HG02885 (cell line): Measurements from ENCODE around the gene GUCA2B.

Source experiments
- ATAC-seq: cut with Tn5 transposase; IDR thresholded peaks from one replicate; pipeline ENCODE4 v1.9.1; 2021; ENCODE audit warnings: mild to moderate bottlenecking; ENCODE audit not compliant: unreplicated experiment, poor library complexity

The GUCA2B gene

GRCh38 chr1:42142894-42143675 lies 10.1 kb upstream of the GUCA2B start:
- ATAC-seq, result no peak

- no peak for ATAC-seq
Measured at GRCh38 chr1:42143896-42144710, 9.1 kb upstream of the GUCA2B start.

- ATAC-seq, result no peak
Measured at GRCh38 chr1:42144711-42145388, 8.4 kb upstream of the GUCA2B start.

GRCh38 chr1:42145389-42145716 lies 7.9 kb upstream of the GUCA2B start:
- ATAC-seq, result no peak

- ATAC-seq, result no peak
Measured at GRCh38 chr1:42145764-42146625, 7.2 kb upstream of the GUCA2B start.

GRCh38 chr1:42146626-42147320 lies 6.4 kb upstream of the GUCA2B start:
- no peak for ATAC-seq

- no peak for ATAC-seq
Measured at GRCh38 chr1:42148166-42148565, 5.0 kb upstream of the GUCA2B start.

- ATAC-seq, result no peak
Measured at GRCh38 chr1:42150651-42151050, 2.6 kb upstream of the GUCA2B start.

- ATAC-seq, result no peak
Measured at GRCh38 chr1:42152119-42152518, 1.1 kb upstream of the GUCA2B start.

- no peak for ATAC-seq
Measured at GRCh38 chr1:42153624-42154023, 414 bp downstream of the GUCA2B start.

GRCh38 chr1:42154685-42155084 lies 1.5 kb downstream of the GUCA2B start:
- ATAC-seq, result no peak

GRCh38 chr1:42155362-42155761 lies 2.2 kb downstream of the GUCA2B start:
- ATAC-seq, result no peak

- ATAC-seq, result no peak
Measured at GRCh38 chr1:42157667-42158066, 4.5 kb downstream of the GUCA2B start.

- ATAC-seq, result no peak
Measured at GRCh38 chr1:42158189-42158588, 5.0 kb downstream of the GUCA2B start.

- no peak for ATAC-seq
Measured at GRCh38 chr1:42162181-42162580, 9.0 kb downstream of the GUCA2B start.

GRCh38 chr1:42163114-42163513 lies 9.9 kb downstream of the GUCA2B start:
- ATAC-seq, result no peak

GRCh38 chr1:42163536-42164503 lies 10.6 kb downstream of the GUCA2B start:
- ATAC-seq, result no peak

- no peak for ATAC-seq
Measured at GRCh38 chr1:42164551-42165420, 11.6 kb downstream of the GUCA2B start, which contains the start of gene GUCA2A. Gene GUCA2A (minus strand): TSS chr1:42164745. CDS start chr1:42164712, 33 bp downstream.
